NCI-H524 treated with DMSO at 0.1 percent for 48 hours (cell line): ENCODE results near the gene ONECUT2.

Source experiments
- DNase-seq: peaks from one replicate; lab custom pipeline; 2025; lab: John Stamatoyannopoulos, UW

ONECUT2 gene

GRCh38 chr18:57529151-57529550 is 94.0 kb downstream of the ONECUT2 start:
- no peak for DNase-seq

DNA sequence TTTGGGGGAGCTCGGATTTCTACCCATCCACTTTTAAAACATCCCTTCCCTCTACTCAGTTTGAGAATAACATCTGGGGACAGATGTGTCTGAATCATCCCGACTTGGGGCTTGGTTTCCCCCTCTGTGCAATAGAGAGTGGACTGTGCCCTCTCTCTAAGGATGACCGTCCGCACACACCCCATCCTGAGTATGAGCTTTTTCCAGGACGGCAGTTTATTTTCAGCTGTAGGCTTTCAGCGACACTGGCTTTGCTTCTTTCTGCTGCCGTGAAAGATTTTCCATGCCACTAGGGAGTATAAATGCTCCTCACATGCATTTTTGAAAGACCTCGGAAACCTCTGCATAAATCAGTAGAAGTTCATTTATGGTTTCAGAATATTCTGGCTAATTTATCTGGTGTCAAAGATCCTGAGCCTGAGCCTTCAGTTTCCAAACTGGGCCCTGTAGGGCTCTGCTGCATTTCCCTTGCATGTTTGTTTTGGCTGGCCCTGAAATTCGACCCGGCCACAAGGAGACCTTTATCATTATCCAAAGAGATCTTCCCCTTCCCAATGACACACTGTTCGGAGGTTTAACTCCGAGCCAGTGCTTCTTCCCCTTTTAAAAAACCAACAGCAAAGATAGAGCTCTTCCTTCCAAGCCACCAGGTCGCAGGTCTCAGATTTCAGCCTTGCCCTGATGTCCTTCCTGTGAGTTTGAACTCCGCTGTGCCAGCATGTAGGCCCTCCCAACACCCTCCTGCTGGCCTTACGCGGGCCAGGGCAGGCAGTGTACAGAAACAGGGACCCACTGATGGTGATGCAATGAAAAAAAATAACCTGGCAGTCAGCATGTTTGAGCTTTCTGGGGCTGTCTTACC is 98.1 kb downstream of the ONECUT2 start:
- DNase-seq, result no peak

DNA sequence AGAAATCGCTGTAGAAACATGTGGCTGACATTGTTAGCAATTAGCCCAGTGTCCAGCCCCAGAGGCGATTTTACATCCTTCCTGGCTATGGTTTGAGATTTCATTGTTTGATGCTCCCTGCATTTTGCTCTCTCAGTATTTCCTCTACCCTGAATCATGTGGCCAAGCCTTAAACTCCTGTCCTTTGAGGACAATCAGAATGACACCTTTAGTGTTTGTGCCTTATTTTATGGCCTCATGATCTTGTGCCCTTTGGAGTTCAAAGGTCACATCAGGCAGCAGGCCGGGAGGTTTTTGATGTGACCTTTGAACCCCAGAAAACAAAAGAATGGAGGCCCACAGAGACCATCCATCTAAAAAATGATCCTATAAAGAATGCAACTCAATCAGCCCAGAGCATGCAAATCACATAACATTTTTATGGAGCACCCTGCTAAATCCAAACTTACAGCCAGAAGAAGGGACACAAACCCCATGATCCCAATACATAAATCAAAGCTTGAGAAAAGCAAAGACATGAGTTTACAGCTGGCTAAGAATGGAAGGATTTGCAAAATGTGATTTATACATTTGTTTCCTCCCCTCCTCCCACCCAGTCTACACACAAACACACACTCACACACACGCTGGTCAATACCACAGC is 98.8 kb downstream of the ONECUT2 start:
- DNase-seq, result no peak

DNA sequence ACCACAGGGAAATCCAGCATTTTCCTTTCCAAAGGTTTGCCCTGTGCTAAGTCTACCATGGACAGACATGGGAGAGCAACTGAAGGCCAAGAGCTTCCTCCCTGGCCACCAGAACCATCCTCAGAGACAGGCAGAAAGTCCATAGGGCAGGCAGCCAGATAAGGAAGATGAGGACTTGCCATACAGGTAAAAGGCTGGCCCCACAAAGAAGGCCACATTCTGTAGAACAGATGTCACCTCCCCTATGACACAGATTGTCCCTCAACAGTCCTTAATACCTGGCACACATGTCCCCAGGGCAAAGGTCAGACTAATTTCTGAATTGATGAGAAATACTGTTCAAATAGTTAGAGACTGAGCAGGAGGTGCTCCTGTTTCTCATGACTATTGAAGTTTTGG is 99.3 kb downstream of the ONECUT2 start:
- DNase-seq, result no peak

GRCh38 chr18:57538614-57539013 is 103.4 kb downstream of the ONECUT2 start:
- DNase-seq, result no peak

GRCh38 chr18:57539702-57540101 is 104.5 kb downstream of the ONECUT2 start:
- no peak for DNase-seq
